HUES48 (cell line): ENCODE results near the gene TNFRSF25.
"Not testable (repeated sequence)": the region's sequence is repeated elsewhere in the genome, so short reads cannot be mapped to it uniquely, and the experiment has no call there.

Source experiments
- H3K27ac ChIP-seq: one replicate; pipeline ENCODE4 v1.7.0; 2013; ENCODE audit warnings: low read depth, low read length, inconsistent platforms
- H3K27me3 ChIP-seq: 2 replicates; pipeline ENCODE4 v1.6.1; 2013; ENCODE audit warnings: mild to moderate bottlenecking, low read length; ENCODE audit not compliant: control insufficient read depth, insufficient read depth
- H3K36me3 ChIP-seq: 2 replicates; pipeline ENCODE4 v1.6.1; 2013; ENCODE audit warnings: low read length; ENCODE audit not compliant: control insufficient read depth, insufficient read depth
- H3K4me1 ChIP-seq: 2 replicates; pipeline ENCODE4 v1.6.1; 2013; ENCODE audit warnings: mild to moderate bottlenecking, low read length; ENCODE audit not compliant: control insufficient read depth, insufficient read depth
- H3K4me3 ChIP-seq: 2 replicates; pipeline ENCODE4 v1.5.1; 2013; ENCODE audit warnings: mild to moderate bottlenecking, low read depth, low read length
- H3K9ac ChIP-seq: 2 replicates; pipeline ENCODE4 v1.6.1; 2013; ENCODE audit warnings: mild to moderate bottlenecking, low read depth, low read length, moderate library complexity
- H3K9me3 ChIP-seq: 2 replicates; pipeline ENCODE4 v1.6.1; 2013; ENCODE audit warnings: low read length; ENCODE audit not compliant: control insufficient read depth, insufficient read depth

Gene TNFRSF25

DNA sequence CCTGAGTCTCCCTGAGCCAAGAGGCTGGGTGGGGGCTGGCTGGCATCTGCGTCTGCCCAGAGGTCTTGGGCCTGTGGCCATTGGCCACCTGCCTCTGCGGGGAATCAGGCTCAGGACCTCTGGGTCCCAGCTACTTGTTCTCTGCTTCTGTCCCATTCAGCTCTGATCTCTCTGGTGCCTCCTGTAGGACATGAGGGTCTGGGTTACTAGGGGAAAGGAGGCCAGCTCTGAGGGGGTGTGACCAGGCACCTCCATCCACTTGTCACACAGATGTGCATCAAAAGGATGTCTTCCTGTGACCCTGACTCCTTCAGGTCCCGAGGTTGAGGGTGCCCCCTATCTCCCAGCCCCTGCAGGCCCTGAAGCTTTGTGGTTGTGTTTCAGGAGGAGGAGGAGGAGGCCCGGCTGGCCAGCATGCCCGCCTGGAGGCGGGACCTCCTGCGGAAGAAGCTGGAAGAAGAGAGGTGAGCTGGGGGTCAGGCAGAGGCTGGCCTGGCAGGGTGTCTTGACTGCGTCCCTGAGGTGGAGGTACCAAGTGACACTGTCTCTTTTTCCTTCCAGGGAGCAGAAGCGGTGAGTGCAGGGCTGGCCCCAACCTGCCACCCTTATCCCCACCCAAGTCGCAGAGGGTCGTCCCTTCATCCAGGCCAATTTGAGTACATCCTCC, 9.0 kb downstream of the TNFRSF25 start:
- H3K9ac ChIP-seq = no peak overlapping the region
- no peak overlapping the region for H3K27ac ChIP-seq
- no peak overlapping the region for H3K4me3 ChIP-seq
- no peaks in the 10 kb centered on the region for H3K9me3 ChIP-seq
- peaks cover 29% of the 10 kb centered on the region for H3K27me3 ChIP-seq
- H3K4me1 ChIP-seq = peaks cover 6% of the 10 kb centered on the region; the same call in 1 of the 2 replicates
- H3K36me3 ChIP-seq = 0 out of 2 replicates have a peak, but pooled peaks cover 2% of the 10 kb centered on the region

DNA sequence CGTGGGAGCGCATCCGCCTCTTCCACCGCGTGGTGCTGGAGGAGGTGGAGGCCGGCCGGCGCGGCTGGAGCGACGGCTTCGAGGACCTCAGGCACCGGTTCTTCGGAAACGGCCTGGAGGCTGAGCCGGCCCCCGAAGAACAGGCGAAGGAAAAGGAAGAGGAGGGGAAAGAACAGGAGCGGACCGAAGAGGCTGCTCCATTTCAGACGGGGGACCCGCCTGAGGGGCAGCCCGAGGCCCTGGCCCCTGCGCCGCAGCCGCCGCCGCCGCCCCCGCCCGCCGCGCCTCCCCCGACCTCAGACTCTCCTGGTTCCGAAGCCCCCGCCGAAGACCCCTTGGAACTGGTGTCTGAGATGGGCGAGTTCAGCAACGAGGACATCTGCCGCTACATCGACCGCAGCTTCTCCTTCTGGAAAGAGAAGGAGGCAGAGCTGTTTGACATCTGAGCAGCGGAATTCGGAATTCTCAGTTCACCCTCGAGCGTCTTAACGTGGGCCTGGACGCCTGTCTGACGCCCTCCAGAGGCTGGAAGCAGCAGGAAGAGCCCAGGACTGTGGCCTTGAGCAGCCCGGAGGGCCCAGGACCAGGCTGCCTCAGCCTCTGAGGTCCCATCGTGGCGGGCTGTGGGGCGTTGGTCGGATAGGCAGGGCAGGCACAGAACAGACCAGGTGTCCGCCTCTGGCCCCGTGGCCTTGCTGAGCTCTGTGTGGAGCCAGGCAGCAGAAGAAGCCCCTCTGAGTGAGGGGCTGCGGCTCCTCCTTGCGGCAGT, 10.0 kb downstream of the TNFRSF25 start:
- H3K36me3 ChIP-seq, H3K27ac ChIP-seq, H3K9me3 ChIP-seq, H3K9ac ChIP-seq, H3K4me1 ChIP-seq, H3K4me3 ChIP-seq: not testable (repeated sequence)
- H3K27me3 ChIP-seq = peaks cover 29% of the 10 kb centered on the region

DNA sequence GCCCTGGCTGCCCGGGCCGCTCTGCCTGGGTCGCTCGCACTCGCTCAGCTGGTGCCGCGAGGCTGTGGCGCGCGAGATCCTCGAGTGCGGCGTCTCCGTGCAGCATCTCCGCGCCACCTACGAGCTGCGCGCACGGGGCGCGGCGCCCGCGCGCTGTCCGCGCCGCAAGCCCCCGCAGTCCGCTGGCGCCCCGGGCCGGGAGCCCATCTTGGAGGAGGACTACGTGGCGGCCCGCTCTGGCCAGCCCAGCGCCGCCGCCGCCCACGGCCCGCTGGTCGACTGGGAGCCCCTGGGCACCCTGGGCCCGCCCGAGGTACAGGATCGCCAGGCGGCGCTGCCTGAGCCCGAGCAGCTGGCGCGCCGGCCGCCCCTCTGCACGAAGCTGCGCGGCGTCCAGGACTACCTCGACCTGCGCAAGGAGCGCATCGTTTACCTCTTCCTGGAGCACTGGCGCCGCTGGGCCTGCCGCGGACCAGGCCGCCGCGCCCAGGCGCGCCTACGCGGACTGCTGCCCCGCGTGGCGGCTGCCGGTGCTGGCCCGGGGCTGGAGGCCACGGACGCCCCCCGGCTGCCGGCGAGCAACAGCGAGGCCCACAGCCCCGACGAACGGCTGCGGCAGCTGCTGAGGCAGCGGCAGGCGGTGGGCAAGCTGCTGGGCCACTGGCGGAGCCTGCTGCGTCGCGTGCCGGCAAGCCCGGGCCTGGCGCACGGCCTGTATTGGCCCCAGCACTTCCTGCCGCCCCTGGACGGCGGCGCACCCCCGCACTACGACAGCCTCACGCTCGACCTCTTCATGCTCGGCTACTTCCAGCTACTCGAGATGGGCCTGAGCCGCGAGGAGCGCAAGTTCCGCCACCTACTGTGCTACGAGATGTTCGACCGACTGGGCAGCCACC, 10.9 kb downstream of the TNFRSF25 start:
- H3K36me3 ChIP-seq = no peaks in the 10 kb centered on the region
- peak overlapping the region; percentile 36; the same call in 1 of the 2 replicates for H3K4me3 ChIP-seq
- H3K9ac ChIP-seq = no peak overlapping the region
- H3K4me1 ChIP-seq = no peaks in the 10 kb centered on the region
- H3K27ac ChIP-seq = no peak overlapping the region
- H3K27me3 ChIP-seq = peaks cover 29% of the 10 kb centered on the region
- no peaks in the 10 kb centered on the region for H3K9me3 ChIP-seq

DNA sequence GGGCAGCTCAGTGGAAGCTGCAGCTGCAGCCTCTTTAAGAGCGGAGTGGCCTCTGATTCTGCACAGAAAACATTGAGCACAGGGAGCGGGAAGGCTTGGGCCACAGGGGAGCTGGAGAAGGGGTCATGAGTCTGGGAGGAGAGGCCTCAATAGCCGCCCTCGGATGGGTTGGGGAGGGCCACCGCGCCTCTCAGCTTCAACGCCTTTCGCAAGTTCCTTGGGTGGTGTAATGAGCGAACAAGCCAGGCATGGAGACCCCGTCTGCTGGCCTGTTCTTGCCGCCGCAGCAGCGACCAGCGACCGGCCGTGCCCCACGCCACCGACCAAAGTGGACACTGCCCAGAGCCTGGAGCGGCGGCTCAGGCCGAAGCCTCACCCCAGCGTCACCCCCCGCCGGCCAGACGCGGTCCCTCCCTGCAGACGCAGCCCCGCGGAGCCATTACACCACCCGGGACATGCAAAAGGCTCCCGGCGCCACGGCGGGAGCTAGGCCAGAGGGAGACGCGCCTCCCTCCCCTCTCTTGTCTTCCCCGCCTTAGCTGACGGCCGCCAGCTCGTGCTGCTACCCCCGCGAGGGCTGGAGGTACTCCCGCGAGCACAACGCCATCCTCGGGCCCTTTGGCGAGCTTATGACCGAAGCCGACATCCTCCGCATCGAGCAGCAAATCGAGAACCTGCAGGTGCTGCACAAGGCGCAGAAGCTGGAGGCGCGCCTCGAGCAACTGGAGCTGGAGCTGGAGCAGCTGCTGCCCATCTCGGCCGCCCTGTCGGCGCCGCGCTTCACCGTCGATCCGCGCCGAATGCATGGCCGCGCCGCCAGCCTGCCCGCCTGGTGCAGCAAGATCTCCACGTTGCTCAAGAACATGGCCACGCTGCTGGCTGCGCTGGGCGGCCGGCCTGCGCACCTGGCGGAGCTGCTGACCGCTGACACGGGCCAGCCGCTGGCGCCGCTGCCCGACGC, 11.8 kb downstream of the TNFRSF25 start:
- H3K4me1 ChIP-seq, H3K27ac ChIP-seq, H3K36me3 ChIP-seq, H3K9me3 ChIP-seq, H3K9ac ChIP-seq: not testable (repeated sequence)
- Histone ChIP-seq H3K27me3 (peaks cover 38% of the 10 kb centered on the region), H3K4me3 (peak overlapping the region; percentile 36; the same call in 1 of the 2 replicates)

DNA sequence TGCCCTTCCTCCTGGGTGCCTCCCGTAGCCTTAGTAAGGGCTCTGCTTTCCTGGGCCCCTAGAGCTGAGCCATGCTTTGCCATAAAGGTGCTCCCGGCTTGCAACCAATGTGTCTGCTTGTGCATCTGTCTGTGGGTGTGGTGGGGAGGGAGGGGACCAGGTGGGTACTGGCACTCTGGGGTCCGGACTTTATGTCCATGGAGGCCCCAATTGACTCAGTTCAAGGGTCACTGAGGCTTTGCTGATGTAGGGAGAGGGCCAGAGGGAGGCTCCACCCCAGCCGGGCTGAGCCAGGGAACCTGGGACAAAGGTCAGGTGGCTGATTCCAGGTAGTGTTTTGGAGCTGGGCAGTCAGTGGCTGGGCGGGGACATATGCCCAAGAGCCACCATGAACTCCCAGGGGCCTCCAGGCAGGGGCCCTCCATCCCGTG, 15.0 kb downstream of the TNFRSF25 start:
- Histone ChIP-seq H3K36me3 (no peaks in the 10 kb centered on the region), H3K9ac (no peak overlapping the region), H3K27ac (no peak overlapping the region), H3K4me3 (no peak overlapping the region), H3K9me3 (no peaks in the 10 kb centered on the region), H3K27me3 (peaks cover 37% of the 10 kb centered on the region), H3K4me1 (peaks cover 12% of the 10 kb centered on the region)

DNA sequence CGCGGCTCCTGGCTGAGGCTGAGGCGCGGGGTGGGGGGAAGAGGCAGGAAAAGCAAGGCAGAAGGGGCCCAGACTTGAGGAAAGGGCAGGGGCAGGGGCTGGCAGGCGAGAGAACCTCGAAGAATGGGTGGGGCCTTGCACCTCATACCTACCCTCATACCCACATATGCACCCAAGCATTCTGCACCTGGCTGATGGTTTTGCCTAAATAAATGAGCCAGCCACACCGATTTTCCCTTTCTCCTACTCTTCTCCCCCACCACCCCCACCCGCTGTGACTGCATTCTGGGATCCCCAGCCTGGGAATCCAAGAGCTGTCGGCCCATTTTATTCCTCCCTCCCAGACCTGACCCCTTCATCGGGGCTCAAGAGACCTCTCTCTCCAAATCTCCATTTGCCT, 15.5 kb downstream of the TNFRSF25 start:
- not testable (repeated sequence) for H3K36me3 ChIP-seq, H3K9ac ChIP-seq, H3K9me3 ChIP-seq, H3K4me3 ChIP-seq, H3K27ac ChIP-seq
- H3K27me3 ChIP-seq = peaks cover 33% of the 10 kb centered on the region
- H3K4me1 ChIP-seq = peaks cover 12% of the 10 kb centered on the region

DNA sequence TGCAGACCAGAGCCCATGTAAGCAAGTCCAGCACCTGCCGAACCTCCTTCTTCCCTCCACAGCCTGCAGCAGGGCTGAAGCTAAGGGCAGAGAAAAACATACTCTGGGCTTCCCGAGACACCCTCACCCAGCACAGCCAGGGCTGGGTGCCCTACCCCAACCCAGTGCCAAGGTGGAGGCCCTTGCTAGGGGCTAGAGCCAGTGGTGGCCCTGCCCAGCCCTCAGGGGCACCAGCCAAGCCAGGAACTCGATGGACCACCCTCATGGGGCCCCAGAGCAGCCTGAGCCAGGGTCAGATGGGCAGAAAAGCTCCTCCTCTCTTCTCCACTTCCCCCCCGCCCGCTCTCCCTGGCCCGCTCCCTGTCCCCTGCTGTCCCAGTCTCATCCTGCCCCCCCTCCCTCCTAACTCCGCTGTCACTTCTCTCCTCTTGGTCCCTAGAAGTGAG, 15.9 kb downstream of the TNFRSF25 start:
- Histone ChIP-seq H3K9me3 (no peaks in the 10 kb centered on the region), H3K27ac (no peak overlapping the region), H3K36me3 (no peaks in the 10 kb centered on the region), H3K27me3 (peaks cover 29% of the 10 kb centered on the region), H3K4me1 (peaks cover 12% of the 10 kb centered on the region), H3K9ac (no peak overlapping the region), H3K4me3 (no peak overlapping the region)

DNA sequence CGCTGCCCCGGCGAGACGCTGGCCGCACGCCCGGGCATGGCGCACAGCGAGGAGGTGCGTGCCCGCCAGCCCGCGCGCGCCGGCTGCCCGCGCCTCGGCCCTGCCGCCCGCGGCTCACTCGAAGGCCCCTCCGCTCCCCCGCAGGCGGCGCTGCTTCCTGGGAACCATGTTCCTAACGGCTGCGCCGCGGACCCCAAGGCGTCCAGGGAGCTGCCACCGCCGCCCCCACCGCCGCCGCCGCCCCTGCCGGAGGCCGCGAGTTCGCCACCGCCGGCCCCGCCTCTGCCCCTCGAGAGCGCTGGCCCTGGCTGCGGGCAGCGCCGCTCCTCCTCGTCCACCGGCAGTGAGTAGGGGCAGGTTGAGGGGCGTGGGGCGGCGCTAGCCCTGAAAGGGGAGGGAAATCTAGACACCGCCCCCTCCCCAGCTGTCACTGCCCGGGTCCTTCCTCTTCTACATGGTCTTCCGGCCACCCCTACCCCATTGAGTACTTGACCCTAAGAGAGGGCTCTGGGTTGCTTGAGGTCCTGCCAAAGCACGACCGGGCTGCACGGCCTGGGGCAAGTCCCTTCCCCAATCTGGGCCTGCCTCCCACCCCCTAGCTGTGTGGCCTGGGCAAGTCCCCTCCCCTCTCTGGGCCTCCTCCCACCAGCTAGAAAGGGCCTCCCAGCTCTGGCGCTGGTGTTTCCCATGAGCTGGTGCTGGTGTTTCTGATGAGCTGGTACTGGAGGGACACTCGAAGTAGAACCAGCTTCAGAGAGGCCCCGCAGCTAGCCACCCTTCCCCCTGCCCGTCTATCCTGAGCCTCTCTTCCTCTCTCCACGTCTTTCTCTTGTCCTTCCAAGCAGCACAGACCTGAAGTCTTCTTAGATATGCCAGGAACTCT, 17.0 kb downstream of the TNFRSF25 start:
- Histone ChIP-seq H3K36me3 (no peaks in the 10 kb centered on the region), H3K27ac (no peak overlapping the region), H3K4me1 (peaks cover 12% of the 10 kb centered on the region), H3K9me3 (no peaks in the 10 kb centered on the region), H3K9ac (no peak overlapping the region), H3K27me3 (peaks cover 19% of the 10 kb centered on the region), H3K4me3 (peak overlapping the region; percentile 66; the same call in 1 of the 2 replicates)

DNA sequence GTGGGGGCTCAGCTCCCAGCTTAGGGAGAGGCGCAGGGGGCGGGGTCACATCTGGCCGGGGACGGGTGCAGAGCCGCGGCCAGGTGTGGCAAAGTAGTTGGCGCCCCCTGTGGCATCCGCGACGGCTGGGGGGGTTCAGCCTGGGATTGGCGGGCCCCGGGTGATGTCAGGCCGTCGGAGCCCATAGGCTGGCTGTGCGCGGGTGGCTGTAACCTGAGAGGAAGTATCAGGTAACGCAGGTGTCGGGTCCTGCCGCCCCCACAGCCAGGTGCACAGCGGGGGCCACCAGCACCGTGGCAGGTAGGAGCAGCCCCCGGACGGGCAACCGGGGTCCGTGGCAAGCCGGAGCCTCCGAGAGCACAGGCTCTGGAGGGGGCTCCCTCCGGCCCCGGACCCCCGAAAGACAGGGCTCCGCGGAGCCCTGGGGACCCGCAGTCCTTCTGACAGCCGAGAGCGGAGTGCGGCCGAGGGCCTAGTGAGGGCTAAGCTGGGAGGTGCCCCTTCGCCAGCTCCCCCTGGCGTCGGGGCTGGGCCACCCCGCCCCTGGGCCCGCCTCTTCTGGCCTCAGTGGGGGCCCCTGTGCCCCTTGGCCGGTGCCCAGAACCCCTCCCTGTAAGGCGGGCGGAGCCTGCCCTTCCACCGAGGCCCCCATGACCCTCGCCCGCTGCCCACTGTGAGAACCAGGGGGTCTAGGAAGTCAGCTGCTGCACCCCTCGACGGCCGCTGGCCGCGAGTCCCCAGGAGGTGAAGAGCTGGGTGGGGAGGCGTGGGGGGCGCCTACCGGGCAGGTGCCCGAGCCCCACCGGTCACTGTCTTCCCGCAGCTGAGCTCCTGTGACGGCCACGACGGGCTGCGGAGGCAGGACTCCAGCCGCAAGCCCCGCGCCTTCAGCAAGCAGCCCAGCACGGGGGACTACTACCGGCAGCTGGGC, 17.9 kb downstream of the TNFRSF25 start:
- peak overlapping the region; percentile 66 for H3K4me3 ChIP-seq
- no peaks in the 10 kb centered on the region for H3K9me3 ChIP-seq
- H3K27me3 ChIP-seq = peaks cover 10% of the 10 kb centered on the region
- H3K4me1 ChIP-seq = peaks cover 12% of the 10 kb centered on the region
- H3K36me3 ChIP-seq = no peaks in the 10 kb centered on the region
- H3K9ac ChIP-seq = no peak overlapping the region
- H3K27ac ChIP-seq = no peak overlapping the region
